CD14-positive monocyte (primary cell): ENCODE data around the gene UNKL. TPM values are rescaled to one million over a fixed set of nuclear protein-coding genes. Genes with fewer than 3 reads are reported as not detected.

Experiments used
- DNase-seq, 3 donors: peaks; one replicate each; pipeline ENCODE4 v3.0.0-alpha.2; 2011 to 2022
- H2AFZ ChIP-seq: 2 replicates; pipeline ENCODE4 v1.6.0; 2012; ENCODE audit warnings: mild to moderate bottlenecking, low read depth, low read length, inconsistent platforms; ENCODE audit not compliant: insufficient read depth, poor library complexity, severe bottlenecking
- H3K27ac ChIP-seq, 2 donors: 1 replicate in 1 of 2; 2 replicates in 1 of 2; pipeline ENCODE4 v1.5.1; 2012 to 2013; ENCODE audit warnings: low read length in 2 of 2, control low read depth in 1 of 2, inconsistent platforms in 1 of 2, low read depth in 1 of 2, mild to moderate bottlenecking in 1 of 2
- H3K27me3 ChIP-seq, 2 donors: one replicate each; pipeline versions ENCODE4 v1.6.0 to v1.6.1; 2011 to 2013; ENCODE audit warnings: low read length in 2 of 2; ENCODE audit not compliant: control insufficient read depth in 2 of 2, insufficient read depth in 2 of 2
- H3K36me3 ChIP-seq, 2 donors: replicated peaks in 1 of 2; 1 replicate in 1 of 2; 2 replicates in 1 of 2; pipeline versions ENCODE4 v1.5.1 to v1.6.1; 2012 to 2013; ENCODE audit warnings: low read length in 2 of 2, control low read depth in 1 of 2, inconsistent platforms in 1 of 2, mild to moderate bottlenecking in 1 of 2; ENCODE audit not compliant: insufficient read depth in 2 of 2, control insufficient read depth in 1 of 2
- H3K4me1 ChIP-seq, 2 donors: 1 replicate in 1 of 2; 2 replicates in 1 of 2; pipeline versions ENCODE4 v1.5.1 to v1.6.1; 2012 to 2013; ENCODE audit warnings: low read length in 2 of 2, control low read depth in 1 of 2, inconsistent platforms in 1 of 2, mild to moderate bottlenecking in 1 of 2, moderate library complexity in 1 of 2; ENCODE audit not compliant: insufficient read depth in 2 of 2, control insufficient read depth in 1 of 2
- H3K4me2 ChIP-seq: replicated peaks from 2 replicates; pipeline ENCODE3; 2012; ENCODE audit warnings: low read length, moderate library complexity, mild to moderate bottlenecking; ENCODE audit not compliant: poor library complexity, severe bottlenecking; ENCODE audit errors: extremely low read depth
- H3K4me3 ChIP-seq, 3 experiments: fragments of 200-600 bp in 1 of 3; sonication (generic) in 1 of 3; replicated peaks in 1 of 3; 1 replicate in 2 of 3; 2 replicates in 1 of 3; pipeline ENCODE4 v1.5.1; 2011 to 2013; ENCODE audit warnings: low read length in 3 of 3, mild to moderate bottlenecking in 3 of 3, control low read depth in 2 of 3, low read depth in 2 of 3, inconsistent platforms in 1 of 3, moderate library complexity in 1 of 3
- H3K79me2 ChIP-seq: 2 replicates; pipeline ENCODE4 v1.6.0; 2012; ENCODE audit warnings: mild to moderate bottlenecking, control low read depth, inconsistent platforms, low read length, moderate library complexity; ENCODE audit not compliant: insufficient read depth
- H3K9ac ChIP-seq: 2 replicates; pipeline ENCODE4 v1.6.0; 2017; ENCODE audit warnings: low read length, mild to moderate bottlenecking; ENCODE audit not compliant: insufficient read depth, poor library complexity, severe bottlenecking
- H3K9me3 ChIP-seq, 2 donors: replicated peaks in 1 of 2; 1 replicate in 1 of 2; 2 replicates in 1 of 2; pipeline versions ENCODE4 v1.5.1 to v1.6.1; 2012 to 2013; ENCODE audit warnings: low read length in 2 of 2, control low read depth in 1 of 2; ENCODE audit not compliant: control insufficient read depth in 1 of 2, insufficient read depth in 1 of 2
- H4K20me1 ChIP-seq: 2 replicates; pipeline ENCODE4 v1.6.0; 2012; ENCODE audit warnings: mild to moderate bottlenecking, low read length, control low read depth, moderate library complexity; ENCODE audit not compliant: insufficient read depth
- H3K27ac Mint-ChIP-seq, 7 donors: one replicate each; pipeline ENCODE4 v1.8.0; 2020; ENCODE audit warnings: mild to moderate bottlenecking in 7 of 7, mixed read lengths in 7 of 7, moderate library complexity in 6 of 7, inconsistent platforms in 2 of 7
- H3K27me3 Mint-ChIP-seq, 3 donors: one replicate each; pipeline ENCODE4 v1.8.0; 2021 to 2022; ENCODE audit warnings: low read depth in 3 of 3, mild to moderate bottlenecking in 3 of 3, mixed read lengths in 3 of 3, moderate library complexity in 3 of 3, inconsistent platforms in 1 of 3
- H3K36me3 Mint-ChIP-seq, 2 donors: one replicate each; pipeline ENCODE4 v1.8.0; 2020; ENCODE audit warnings: mixed read lengths in 2 of 2, inconsistent platforms in 1 of 2, mild to moderate bottlenecking in 1 of 2
- H3K4me1 Mint-ChIP-seq: one replicate; pipeline ENCODE4 v1.8.0; 2020; ENCODE audit warnings: mild to moderate bottlenecking, mixed read lengths
- H3K4me3 Mint-ChIP-seq, 2 donors: one replicate each; pipeline ENCODE4 v1.8.0; 2020; ENCODE audit warnings: mild to moderate bottlenecking in 2 of 2, mixed read lengths in 2 of 2, moderate library complexity in 1 of 2
- H3K9me3 Mint-ChIP-seq, 7 donors: one replicate each; pipeline ENCODE4 v1.8.0; 2020 to 2022; ENCODE audit warnings: mixed read lengths in 7 of 7, mild to moderate bottlenecking in 6 of 7, moderate library complexity in 6 of 7, inconsistent platforms in 2 of 7
- WGBS: methylation state at CpG from one replicate; pipeline ENCODE4 v1.1.5; 2013; ENCODE audit warnings: missing lambda C conversion rate; ENCODE audit not compliant: insufficient coverage; 5-methylcytosine and 5-hydroxymethylcytosine counted together
- intact Hi-C, 2 donors: fragments of 100-400 bp; cut with micrococcal nuclease; formaldehyde crosslinking; loops; one replicate each; pipeline versions ENCODE4 v1.15.0 to v1.15.1; 2023
- polyA plus RNA-seq, 3 donors: library from polyadenylated mRNA; depleted of rRNA in 1 of 3; unstranded in 2 of 3; stranded (reverse) in 1 of 3; fragments of 300-500 nt in 2 of 3; fragments of >200 nt in 1 of 3; fragmentation: Illumina TruSeq in 2 of 3; gene quantifications; 1 replicate in 2 of 3; 2 replicates in 1 of 3; pipeline ENCODE4 v1.2.3, GENCODE V29; 2012 to 2021
- TF ChIP-seq, protein P1 (sequence below): fragments of 200-600 bp; IDR thresholded peaks from one replicate; pipeline ENCODE4 v1.8.0; 2022; ENCODE audit warnings: antibody characterized with exemption, mild to moderate bottlenecking

UNKL gene
- polyA plus RNA-seq, 3 donors = 1.2 to 19.9 (median 2.2) TPM

DNA sequence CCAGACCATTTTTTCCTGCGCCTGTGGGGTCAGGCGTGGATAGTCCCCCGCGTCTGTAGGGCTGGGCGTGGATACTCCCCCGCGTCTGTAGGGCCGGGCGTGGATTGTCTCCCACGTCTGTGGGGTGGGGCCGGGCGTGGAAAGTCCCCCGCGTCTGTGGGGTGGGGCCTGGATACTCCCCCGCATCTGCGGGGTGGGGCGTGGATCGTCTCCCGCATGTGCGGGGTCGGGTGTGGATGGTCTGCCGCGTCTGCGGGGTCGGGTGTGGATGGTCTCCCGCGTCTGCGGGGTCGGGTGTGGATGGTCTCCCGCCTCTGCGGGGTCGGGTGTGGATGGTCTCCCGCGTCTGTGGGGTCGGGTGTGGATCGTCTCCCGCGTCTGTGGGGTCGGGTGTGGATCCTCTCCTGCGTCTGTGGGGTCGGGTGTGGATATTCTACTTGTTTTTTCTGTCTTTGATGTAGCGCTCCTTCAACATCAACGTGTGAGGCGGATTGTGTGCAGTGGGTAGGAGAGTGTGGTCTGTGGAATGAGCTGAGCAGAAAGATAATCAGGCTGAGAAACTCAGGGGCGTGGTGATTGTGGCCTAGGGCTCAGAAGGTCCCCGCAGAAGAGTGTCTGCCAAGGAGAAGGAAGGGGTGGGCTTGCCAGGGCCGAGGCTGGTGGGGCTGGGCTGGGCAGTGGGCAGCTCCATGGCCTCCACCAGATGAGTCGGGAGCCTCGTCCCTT is 59.5 kb downstream of the UNKL start:
- Mint-ChIP-seq H3K4me1 (peaks cover 38% of the 10 kb centered on the region), H3K4me3 (no peak overlapping the region), H3K27me3 (no peaks in the 10 kb centered on the region), H3K27ac (peak overlapping the region in 3 of 7 donors; percentile 11 to 80 (median 36)), H3K9me3 (peaks cover 0 to 4% (median 0%) of the 10 kb centered on the region in 7 donors), H3K36me3 (peaks cover 13 to 32% of the 10 kb centered on the region in 2 donors)
- Histone ChIP-seq H3K27me3 (no peaks in the 10 kb centered on the region), H4K20me1 (peaks cover 92% of the 10 kb centered on the region), H3K4me3 (no peak overlapping the region), H3K9me3 (no peaks in the 10 kb centered on the region), H3K9ac (peak overlapping the region; percentile 1), H3K36me3 (peaks cover 5 to 10% of the 10 kb centered on the region in 2 donors), H3K27ac (no peak overlapping the region), H3K79me2 (peaks cover 85% of the 10 kb centered on the region), H3K4me1 (peaks cover 21 to 32% of the 10 kb centered on the region in 2 donors), H2AFZ (no peak overlapping the region), H3K4me2 (no peak overlapping the region)
- intact Hi-C loops = loop anchor here in 1 of 2 donors (10.0 kb wide), 1 partner anchor 60 kb away; the partner anchor contains the start of gene UNKL
- no peak for DNase-seq
- TF ChIP-seq, protein P1, sequence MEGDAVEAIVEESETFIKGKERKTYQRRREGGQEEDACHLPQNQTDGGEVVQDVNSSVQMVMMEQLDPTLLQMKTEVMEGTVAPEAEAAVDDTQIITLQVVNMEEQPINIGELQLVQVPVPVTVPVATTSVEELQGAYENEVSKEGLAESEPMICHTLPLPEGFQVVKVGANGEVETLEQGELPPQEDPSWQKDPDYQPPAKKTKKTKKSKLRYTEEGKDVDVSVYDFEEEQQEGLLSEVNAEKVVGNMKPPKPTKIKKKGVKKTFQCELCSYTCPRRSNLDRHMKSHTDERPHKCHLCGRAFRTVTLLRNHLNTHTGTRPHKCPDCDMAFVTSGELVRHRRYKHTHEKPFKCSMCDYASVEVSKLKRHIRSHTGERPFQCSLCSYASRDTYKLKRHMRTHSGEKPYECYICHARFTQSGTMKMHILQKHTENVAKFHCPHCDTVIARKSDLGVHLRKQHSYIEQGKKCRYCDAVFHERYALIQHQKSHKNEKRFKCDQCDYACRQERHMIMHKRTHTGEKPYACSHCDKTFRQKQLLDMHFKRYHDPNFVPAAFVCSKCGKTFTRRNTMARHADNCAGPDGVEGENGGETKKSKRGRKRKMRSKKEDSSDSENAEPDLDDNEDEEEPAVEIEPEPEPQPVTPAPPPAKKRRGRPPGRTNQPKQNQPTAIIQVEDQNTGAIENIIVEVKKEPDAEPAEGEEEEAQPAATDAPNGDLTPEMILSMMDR = no peak
- WGBS = 95% methylated on average over 30 of the region's 49 CpGs

DNA sequence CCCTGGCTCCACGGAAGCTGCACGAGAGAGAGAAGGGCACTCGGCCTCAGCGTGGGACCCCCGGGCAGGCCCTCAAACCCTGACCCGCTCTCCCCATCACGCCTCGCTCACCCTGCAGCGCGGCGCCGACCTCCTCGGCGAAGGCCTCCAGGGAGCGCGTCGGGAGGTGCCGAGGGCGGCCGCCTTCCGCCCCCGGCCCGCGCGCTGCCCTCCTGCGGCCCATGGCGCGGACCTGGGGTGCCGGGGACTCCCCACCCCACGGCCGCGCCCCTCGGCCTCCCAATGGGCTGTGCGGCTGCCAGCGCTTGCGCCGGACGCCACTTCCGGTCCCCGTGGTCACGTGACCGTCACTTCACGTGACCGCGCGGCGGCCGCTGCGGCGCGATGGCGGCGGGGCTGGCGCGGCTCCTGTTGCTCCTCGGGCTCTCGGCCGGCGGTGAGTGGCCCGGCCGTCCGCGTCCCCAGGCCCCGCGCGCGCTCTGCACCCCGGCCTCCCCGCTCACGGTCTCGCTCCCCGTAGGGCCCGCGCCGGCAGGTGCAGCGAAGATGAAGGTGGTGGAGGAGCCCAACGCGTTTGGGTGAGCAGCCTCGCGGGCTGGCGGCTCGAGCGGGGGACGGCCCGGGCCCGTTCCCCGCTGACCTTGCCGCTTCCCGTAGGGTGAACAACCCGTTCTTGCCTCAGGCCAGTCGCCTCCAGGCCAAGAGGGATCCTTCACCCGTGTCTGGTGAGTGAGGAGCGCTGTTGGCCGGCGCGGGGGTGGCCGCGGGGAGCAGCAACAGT is 62.7 kb downstream of the UNKL start, which contains the start of the genes GNPTG and TSR3:
TSS of gene GNPTG (plus strand) at position 350 of the 781 bp plus-strand sequence. CDS start at position 385, 35 bp downstream.
TSS of gene TSR3 (minus strand) at position 297 of the 781 bp plus-strand sequence. CDS start at position 223, 74 bp downstream.
- under 1% methylated on average over 98 of the region's 98 CpGs for WGBS
- H4K20me1 ChIP-seq = peaks cover 60% of the 10 kb centered on the region
- no peaks in the 10 kb centered on the region for H3K27me3 ChIP-seq
- Mint-ChIP-seq H3K4me3 (peak within 1 kb of the TSS; percentile 92 to 98), H3K36me3 (peaks cover 16 to 35% of the 10 kb centered on the region in 2 donors), H3K9me3 (peaks cover 0 to 4% (median 0%) of the 10 kb centered on the region in 7 donors), H3K4me1 (peaks cover 36% of the 10 kb centered on the region), H3K27ac (peak within 1 kb of the TSS; percentile 82 to 93 (median 89)), H3K27me3 (no peaks in the 10 kb centered on the region)
- no peaks in the 10 kb centered on the region for H3K9me3 ChIP-seq
- peak within 1 kb of the TSS; percentile 91 for H3K9ac ChIP-seq
- TF ChIP-seq, protein P1 = no peak
- intact Hi-C loops = loop anchor here in 1 of 2 donors (10.0 kb wide), 1 partner anchor 63 kb away; the partner anchor contains the start of gene UNKL
- peaks cover 18% of the 10 kb centered on the region in 2 donors for H3K36me3 ChIP-seq
- peak within 1 kb of the TSS; percentile 91 for H2AFZ ChIP-seq
- H3K27ac ChIP-seq = peak within 1 kb of the TSS; percentile 59 to 88
- H3K4me1 ChIP-seq = peaks cover 21 to 32% of the 10 kb centered on the region in 2 donors
- H3K4me2 ChIP-seq = peak within 1 kb of the TSS; percentile 96
- peak; percentile 90 to 93 (median 91) for DNase-seq
- peak within 1 kb of the TSS; percentile 91 to 97 (median 95) for H3K4me3 ChIP-seq
- peaks cover 63% of the 10 kb centered on the region for H3K79me2 ChIP-seq
